RWPE2 (cell line): ENCODE data around the gene ETV1.
A peak's percentile ranks its signal among the peaks of the same experiment; 100 is the strongest.

ENCODE experiments used
- ATAC-seq: fragments of 200-7000 bp; cut with Tn5 transposase; 3 replicates; pipeline ENCODE4 v1.9.1; 2021; ENCODE audit warnings: low read depth
- DNase-seq: peaks from one replicate; pipeline ENCODE4 v3.0.0-alpha.2; 2020; ENCODE audit warnings: low spot score
- H3K27ac ChIP-seq: fragments of 450-650 bp; 2 replicates; pipeline ENCODE4 v1.5.1; 2017; ENCODE audit warnings: mild to moderate bottlenecking; ENCODE audit not compliant: poor library complexity, severe bottlenecking
- H3K27me3 ChIP-seq: fragments of 250-450 bp; sonication (Bioruptor Pico); 2 replicates; pipeline ENCODE4 v1.5.1; 2021; ENCODE audit warnings: mild to moderate bottlenecking, moderate library complexity; ENCODE audit not compliant: insufficient read depth, poor library complexity, severe bottlenecking
- H3K36me3 ChIP-seq: fragments of 250-450 bp; sonication (Bioruptor Pico); 2 replicates; pipeline ENCODE4 v1.5.1; 2020; ENCODE audit warnings: low read depth, mild to moderate bottlenecking, moderate library complexity
- H3K4me1 ChIP-seq: fragments of 250-450 bp; sonication (Bioruptor Pico); 2 replicates; pipeline ENCODE4 v1.5.1; 2021; ENCODE audit warnings: mild to moderate bottlenecking, moderate library complexity; ENCODE audit not compliant: insufficient read depth, poor library complexity, severe bottlenecking
- H3K4me3 ChIP-seq: fragments of 250-450 bp; sonication (Bioruptor Pico); 2 replicates; pipeline ENCODE4 v1.5.1; 2021; ENCODE audit warnings: mild to moderate bottlenecking, moderate library complexity; ENCODE audit not compliant: severe bottlenecking
- H3K9me3 ChIP-seq: fragments of 250-450 bp; sonication (Bioruptor Pico); 2 replicates; pipeline ENCODE4 v1.5.1; 2021; ENCODE audit warnings: mild to moderate bottlenecking, moderate library complexity; ENCODE audit not compliant: severe bottlenecking
- TF ChIP-seq, protein P1 (sequence below): fragments of 450-650 bp; IDR thresholded peaks from one replicate; pipeline ENCODE4 v1.5.1; 2017; ENCODE audit warnings: mild to moderate bottlenecking, moderate library complexity; ENCODE audit not compliant: poor library complexity, severe bottlenecking

Gene ETV1

DNA sequence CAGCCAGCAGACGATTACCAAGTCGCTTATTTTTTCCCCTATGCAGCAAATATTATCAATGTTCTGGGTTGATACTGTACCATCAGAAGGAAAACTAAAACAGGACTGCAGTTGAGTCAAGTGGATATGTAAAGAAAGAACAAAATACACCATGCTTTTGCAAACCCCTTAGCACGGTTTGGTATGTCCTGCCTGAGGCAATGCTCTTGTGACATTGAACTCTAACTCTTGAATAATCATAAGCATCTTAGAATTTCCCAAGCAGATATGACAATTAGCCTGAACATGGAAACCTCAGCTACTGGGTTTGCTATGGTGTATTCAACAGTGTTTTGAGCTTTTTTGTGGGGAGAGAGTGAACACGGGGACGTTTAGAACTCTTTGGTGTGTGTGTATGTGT is 107.4 kb downstream of the ETV1 start:
- Histone ChIP-seq H3K27me3 (no peaks in the 10 kb centered on the region), H3K9me3 (no peaks in the 10 kb centered on the region), H3K27ac (no peak overlapping the region), H3K4me3 (no peak overlapping the region), H3K36me3 (no peaks in the 10 kb centered on the region), H3K4me1 (peaks cover 16% of the 10 kb centered on the region)
- no peak for DNase-seq
- ATAC-seq = no peak
- TF ChIP-seq, protein P1, sequence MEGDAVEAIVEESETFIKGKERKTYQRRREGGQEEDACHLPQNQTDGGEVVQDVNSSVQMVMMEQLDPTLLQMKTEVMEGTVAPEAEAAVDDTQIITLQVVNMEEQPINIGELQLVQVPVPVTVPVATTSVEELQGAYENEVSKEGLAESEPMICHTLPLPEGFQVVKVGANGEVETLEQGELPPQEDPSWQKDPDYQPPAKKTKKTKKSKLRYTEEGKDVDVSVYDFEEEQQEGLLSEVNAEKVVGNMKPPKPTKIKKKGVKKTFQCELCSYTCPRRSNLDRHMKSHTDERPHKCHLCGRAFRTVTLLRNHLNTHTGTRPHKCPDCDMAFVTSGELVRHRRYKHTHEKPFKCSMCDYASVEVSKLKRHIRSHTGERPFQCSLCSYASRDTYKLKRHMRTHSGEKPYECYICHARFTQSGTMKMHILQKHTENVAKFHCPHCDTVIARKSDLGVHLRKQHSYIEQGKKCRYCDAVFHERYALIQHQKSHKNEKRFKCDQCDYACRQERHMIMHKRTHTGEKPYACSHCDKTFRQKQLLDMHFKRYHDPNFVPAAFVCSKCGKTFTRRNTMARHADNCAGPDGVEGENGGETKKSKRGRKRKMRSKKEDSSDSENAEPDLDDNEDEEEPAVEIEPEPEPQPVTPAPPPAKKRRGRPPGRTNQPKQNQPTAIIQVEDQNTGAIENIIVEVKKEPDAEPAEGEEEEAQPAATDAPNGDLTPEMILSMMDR = no peak

DNA sequence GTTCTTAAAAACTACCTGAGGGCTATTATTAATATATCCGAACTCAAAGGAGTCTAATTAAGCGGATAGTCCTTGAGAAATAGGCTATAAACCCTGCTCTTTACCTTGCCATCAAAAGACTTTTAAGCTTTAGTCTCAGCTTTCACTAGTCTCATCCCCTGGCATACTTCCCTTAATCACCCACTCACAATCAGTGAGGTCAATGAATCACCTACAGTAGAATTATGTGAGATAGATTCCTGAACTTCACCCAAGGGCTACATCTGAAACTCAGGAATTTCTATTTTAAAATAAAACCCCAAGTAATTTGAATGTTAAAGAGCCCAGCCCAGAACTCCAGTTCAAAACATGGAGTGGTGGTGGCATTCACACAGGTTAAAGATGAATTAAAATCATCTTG is 108.7 kb downstream of the ETV1 start:
- no peaks in the 10 kb centered on the region for H3K36me3 ChIP-seq
- peaks cover 16% of the 10 kb centered on the region for H3K4me1 ChIP-seq
- ATAC-seq (peak; percentile 86), DNase-seq (no peak)
- peak overlapping the region; percentile 52 for H3K27ac ChIP-seq
- H3K9me3 ChIP-seq = no peaks in the 10 kb centered on the region
- TF ChIP-seq, protein P1 = no peak
- H3K4me3 ChIP-seq = no peak overlapping the region
- H3K27me3 ChIP-seq = no peaks in the 10 kb centered on the region

DNA sequence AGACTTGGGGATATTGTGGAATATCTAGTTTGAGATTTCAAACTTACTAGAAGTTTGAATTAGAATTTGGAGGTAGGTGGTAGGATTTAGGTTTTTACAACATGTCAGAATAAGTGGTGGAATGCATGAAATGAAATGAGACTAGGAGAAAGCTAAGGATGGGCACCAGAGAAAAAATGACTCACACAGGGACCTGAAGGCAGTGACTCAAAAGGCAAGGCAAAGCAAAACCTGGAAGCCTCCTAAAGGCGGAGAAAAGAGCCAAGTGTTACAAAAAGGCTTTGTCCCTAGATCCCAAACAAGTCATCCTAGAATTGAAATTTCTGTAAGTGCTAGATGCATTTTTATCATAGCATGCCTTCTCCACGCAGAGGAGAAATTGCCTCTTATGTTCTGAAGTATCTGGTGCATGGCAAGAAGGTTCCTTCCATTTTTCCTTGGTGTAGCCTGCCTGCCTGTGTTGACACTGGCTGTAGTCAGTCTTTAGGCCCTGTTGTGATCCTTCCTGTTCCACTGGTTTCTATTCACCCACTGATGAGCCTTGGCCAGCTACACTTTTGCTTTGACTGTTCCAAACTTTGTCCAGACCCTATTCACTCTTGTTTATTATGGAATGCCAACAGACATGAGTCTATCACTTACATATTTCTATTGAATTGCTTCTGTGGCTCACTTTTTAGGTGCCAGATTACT is 109.3 kb downstream of the ETV1 start:
- Histone ChIP-seq H3K4me3 (no peak overlapping the region), H3K9me3 (no peaks in the 10 kb centered on the region), H3K36me3 (no peaks in the 10 kb centered on the region), H3K27me3 (no peaks in the 10 kb centered on the region), H3K4me1 (peaks cover 16% of the 10 kb centered on the region), H3K27ac (peak overlapping the region; percentile 52)
- ATAC-seq (peak; percentile 86), DNase-seq (no peak)
- TF ChIP-seq, protein P1 = no peak

DNA sequence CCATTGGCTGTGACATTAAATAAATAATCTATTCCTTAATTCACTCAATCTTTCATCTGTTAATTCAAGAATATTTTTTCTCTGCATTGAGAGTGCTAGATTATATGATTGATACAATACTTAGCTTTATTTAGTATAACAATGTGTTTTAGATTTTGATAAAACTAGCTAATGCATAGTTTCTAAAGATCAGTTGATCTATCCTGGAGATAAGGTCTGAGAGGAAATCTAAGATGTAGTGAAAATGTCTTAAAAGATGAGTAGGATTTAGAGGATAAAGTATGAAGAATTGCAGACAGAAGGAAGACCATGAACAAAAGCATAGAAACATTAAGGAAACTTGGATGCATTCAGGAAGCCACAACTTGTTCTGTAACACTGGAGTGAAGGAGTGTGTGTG is 110.3 kb downstream of the ETV1 start:
- ATAC-seq (no peak), DNase-seq (no peak)
- no peaks in the 10 kb centered on the region for H3K27me3 ChIP-seq
- H3K4me3 ChIP-seq = no peak overlapping the region
- TF ChIP-seq, protein P1 = no peak
- H3K4me1 ChIP-seq = peaks cover 16% of the 10 kb centered on the region
- H3K9me3 ChIP-seq = no peaks in the 10 kb centered on the region
- no peak overlapping the region for H3K27ac ChIP-seq
- H3K36me3 ChIP-seq = no peaks in the 10 kb centered on the region

DNA sequence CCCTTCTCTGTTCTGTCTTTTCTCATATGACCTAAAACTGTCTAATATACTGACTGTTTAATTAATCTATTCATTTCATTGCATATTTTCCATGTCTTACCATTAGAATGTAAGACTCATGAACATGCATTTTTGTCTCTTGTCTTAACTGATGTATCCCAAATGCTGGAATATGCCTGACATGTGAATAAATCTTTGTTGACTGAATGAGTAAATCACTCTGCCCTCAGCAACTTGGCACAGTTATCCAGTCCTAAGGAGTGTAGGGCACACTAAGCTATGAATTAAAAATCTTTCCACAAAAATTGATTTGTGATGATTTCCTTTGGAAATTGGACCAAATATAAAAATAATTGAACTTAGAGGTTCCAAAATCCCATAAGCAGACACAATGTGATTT is 111.3 kb downstream of the ETV1 start:
- DNase-seq (no peak), ATAC-seq (no peak)
- H3K27ac ChIP-seq = no peak overlapping the region
- H3K4me3 ChIP-seq = no peak overlapping the region
- no peaks in the 10 kb centered on the region for H3K36me3 ChIP-seq
- peaks cover 16% of the 10 kb centered on the region for H3K4me1 ChIP-seq
- H3K9me3 ChIP-seq = no peaks in the 10 kb centered on the region
- no peaks in the 10 kb centered on the region for H3K27me3 ChIP-seq
- TF ChIP-seq, protein P1 = no peak
